HL-60 (cell line): ENCODE results near the gene MS4A18.

Experiments used
- DNase-seq, 2 experiments: peaks; one replicate each; pipeline ENCODE4 v3.0.0-alpha.2; 2010 to 2020; ENCODE audit warnings: low read depth in 1 of 2, low spot score in 1 of 2
- H3K27ac ChIP-seq: fragments of 250-450 bp; sonication (Bioruptor Pico); replicated peaks from 2 replicates; pipeline ENCODE4 v1.5.1; 2020; ENCODE audit warnings: mild to moderate bottlenecking, moderate library complexity
- H3K27me3 ChIP-seq: fragments of 250-450 bp; sonication (Bioruptor Pico); 2 replicates; pipeline ENCODE4 v1.5.1; 2021; ENCODE audit warnings: mild to moderate bottlenecking, moderate library complexity; ENCODE audit not compliant: insufficient read depth, poor library complexity, severe bottlenecking
- H3K4me3 ChIP-seq: replicated peaks from 2 replicates; pipeline ENCODE4 v1.5.1; 2011; ENCODE audit warnings: mild to moderate bottlenecking, control low read depth, low read length; ENCODE audit not compliant: insufficient read depth
- GABPA ChIP-seq: IDR thresholded peaks from 2 replicates; pipeline ENCODE4 v1.6.1; 2012; ENCODE audit warnings: low read depth
- POLR2AphosphoS5 ChIP-seq: IDR thresholded peaks from 2 replicates; pipeline ENCODE4 v1.6.1; 2012; ENCODE audit warnings: low read depth
- REST ChIP-seq: IDR thresholded peaks from 2 replicates; pipeline ENCODE4 v1.6.1; 2012; ENCODE audit warnings: low read depth; ENCODE audit not compliant: insufficient replicate concordance
- SPI1 ChIP-seq: IDR thresholded peaks from 2 replicates; pipeline ENCODE4 v1.6.1; 2012; ENCODE audit warnings: low read depth, mild to moderate bottlenecking, borderline replicate concordance
- TF ChIP-seq, protein P1 (sequence below): IDR thresholded peaks from one replicate; pipeline ENCODE4 v1.5.1; 2011; ENCODE audit warnings: low read length, control low read depth, inconsistent platforms; ENCODE audit not compliant: insufficient read depth

The MS4A18 gene

GRCh38 chr11:60768202-60768601, 43.7 kb downstream of the MS4A18 start:
- Histone ChIP-seq H3K27me3 (no peaks in the 10 kb centered on the region), H3K27ac (no peak overlapping the region), H3K4me3 (no peak overlapping the region)
- DNase-seq = no peak
- TF ChIP-seq GABPA (no peak), REST (no peak), SPI1 (no peak), POLR2AphosphoS5 (no peak)
- TF ChIP-seq, protein P1, sequence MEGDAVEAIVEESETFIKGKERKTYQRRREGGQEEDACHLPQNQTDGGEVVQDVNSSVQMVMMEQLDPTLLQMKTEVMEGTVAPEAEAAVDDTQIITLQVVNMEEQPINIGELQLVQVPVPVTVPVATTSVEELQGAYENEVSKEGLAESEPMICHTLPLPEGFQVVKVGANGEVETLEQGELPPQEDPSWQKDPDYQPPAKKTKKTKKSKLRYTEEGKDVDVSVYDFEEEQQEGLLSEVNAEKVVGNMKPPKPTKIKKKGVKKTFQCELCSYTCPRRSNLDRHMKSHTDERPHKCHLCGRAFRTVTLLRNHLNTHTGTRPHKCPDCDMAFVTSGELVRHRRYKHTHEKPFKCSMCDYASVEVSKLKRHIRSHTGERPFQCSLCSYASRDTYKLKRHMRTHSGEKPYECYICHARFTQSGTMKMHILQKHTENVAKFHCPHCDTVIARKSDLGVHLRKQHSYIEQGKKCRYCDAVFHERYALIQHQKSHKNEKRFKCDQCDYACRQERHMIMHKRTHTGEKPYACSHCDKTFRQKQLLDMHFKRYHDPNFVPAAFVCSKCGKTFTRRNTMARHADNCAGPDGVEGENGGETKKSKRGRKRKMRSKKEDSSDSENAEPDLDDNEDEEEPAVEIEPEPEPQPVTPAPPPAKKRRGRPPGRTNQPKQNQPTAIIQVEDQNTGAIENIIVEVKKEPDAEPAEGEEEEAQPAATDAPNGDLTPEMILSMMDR = no peak

GRCh38 chr11:60769273-60769672, 44.8 kb downstream of the MS4A18 start:
- no peak overlapping the region for H3K27ac ChIP-seq
- no peaks in the 10 kb centered on the region for H3K27me3 ChIP-seq
- no peak for DNase-seq
- TF ChIP-seq SPI1 = no peak
- no peak for TF ChIP-seq REST
- TF ChIP-seq POLR2AphosphoS5 = no peak
- TF ChIP-seq, protein P1 = no peak
- no peak for TF ChIP-seq GABPA
- H3K4me3 ChIP-seq = no peak overlapping the region

GRCh38 chr11:60769811-60770210, 45.3 kb downstream of the MS4A18 start:
- Histone ChIP-seq H3K27ac (no peak overlapping the region), H3K4me3 (no peak overlapping the region), H3K27me3 (no peaks in the 10 kb centered on the region)
- no peak for DNase-seq
- TF ChIP-seq, protein P1 = no peak
- TF ChIP-seq POLR2AphosphoS5 (no peak), REST (no peak), SPI1 (no peak), GABPA (no peak)
